Testis (tissue), 2 donors: ENCODE results near the gene MLH3.

Experiments
- POLR2A ChIP-seq: fragments of 450-650 bp; IDR thresholded peaks from one replicate; pipeline ENCODE4 v1.6.1; 2017; ENCODE audit warnings: antibody characterized with exemption, mild to moderate bottlenecking, moderate library complexity
- TF ChIP-seq, protein P1 (sequence below), 3 experiments: fragments of 450-650 bp in 2 of 3; fragments of 200-600 bp in 1 of 3; sonication (generic) in 1 of 3; IDR thresholded peaks; one replicate each; pipeline ENCODE4 v1.5.1; 2016 to 2019; ENCODE audit warnings: antibody characterized with exemption in 3 of 3, mild to moderate bottlenecking in 2 of 3, moderate library complexity in 1 of 3

DNA sequence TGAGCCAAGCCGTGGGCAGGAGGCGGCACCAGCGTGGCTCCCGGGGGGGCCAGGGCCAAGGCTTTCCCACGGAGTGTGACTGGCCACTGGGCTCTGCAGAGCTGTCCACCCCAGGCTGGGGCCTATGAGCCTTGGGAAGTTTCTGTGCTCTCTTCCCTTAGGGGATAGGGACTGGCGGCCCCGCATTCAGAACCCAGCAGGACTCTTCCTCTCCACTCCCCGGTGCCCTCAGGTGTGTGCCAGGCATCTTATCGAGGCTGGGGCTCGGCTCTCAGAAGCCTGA is 66.3 kb downstream of the MLH3 start:
- TF ChIP-seq, protein P1, sequence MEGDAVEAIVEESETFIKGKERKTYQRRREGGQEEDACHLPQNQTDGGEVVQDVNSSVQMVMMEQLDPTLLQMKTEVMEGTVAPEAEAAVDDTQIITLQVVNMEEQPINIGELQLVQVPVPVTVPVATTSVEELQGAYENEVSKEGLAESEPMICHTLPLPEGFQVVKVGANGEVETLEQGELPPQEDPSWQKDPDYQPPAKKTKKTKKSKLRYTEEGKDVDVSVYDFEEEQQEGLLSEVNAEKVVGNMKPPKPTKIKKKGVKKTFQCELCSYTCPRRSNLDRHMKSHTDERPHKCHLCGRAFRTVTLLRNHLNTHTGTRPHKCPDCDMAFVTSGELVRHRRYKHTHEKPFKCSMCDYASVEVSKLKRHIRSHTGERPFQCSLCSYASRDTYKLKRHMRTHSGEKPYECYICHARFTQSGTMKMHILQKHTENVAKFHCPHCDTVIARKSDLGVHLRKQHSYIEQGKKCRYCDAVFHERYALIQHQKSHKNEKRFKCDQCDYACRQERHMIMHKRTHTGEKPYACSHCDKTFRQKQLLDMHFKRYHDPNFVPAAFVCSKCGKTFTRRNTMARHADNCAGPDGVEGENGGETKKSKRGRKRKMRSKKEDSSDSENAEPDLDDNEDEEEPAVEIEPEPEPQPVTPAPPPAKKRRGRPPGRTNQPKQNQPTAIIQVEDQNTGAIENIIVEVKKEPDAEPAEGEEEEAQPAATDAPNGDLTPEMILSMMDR (IDR thresholded peaks at IDR 0.05): no peak
- TF ChIP-seq POLR2A: no peak
